Measurements from ENCODE around the gene PCP2. TPM values are rescaled to one million over a fixed set of nuclear protein-coding genes. Genes with fewer than 3 reads are reported as not detected.
A peak's percentile ranks its signal among the peaks of the same experiment; 100 is the strongest.

The PCP2 gene
- total and polyA plus RNA-seq, 2 of the 13 experiments (the other 11 are each of a cell fraction or from before 2014, with no cell fraction given): 0.62 TPM; not detected in 1

GRCh38 chr19:7681340-7682174, 48.0 kb upstream of the PCP2 start (continued):
- TF ChIP-seq ZBTB40 (IDR thresholded peaks at IDR 0.05): no peak
- no peak for TF ChIP-seq ZBTB40 (CRISPR knock-in tag; IDR thresholded peaks at IDR 0.05)
- peak; percentile 56; the same call in 1 of the 2 replicates for TF ChIP-seq CHD2 (IDR thresholded peaks at IDR 0.05; ENCODE audit: low read depth, low read length)
- TF ChIP-seq ZNF639 (CRISPR knock-in tag; conservative IDR thresholded peaks at IDR 0.05): no peak
- peak; percentile 34; the same call in 1 of the 2 replicates for TF ChIP-seq ZFP82 (CRISPR knock-in tag; IDR thresholded peaks at IDR 0.05; ENCODE audit: borderline replicate concordance)
- TF ChIP-seq SOX6 (IDR thresholded peaks at IDR 0.05): no peak
- no peak for TF ChIP-seq SOX6 (CRISPR knock-in tag; IDR thresholded peaks at IDR 0.05)
- TF ChIP-seq GTF3A (CRISPR knock-in tag; conservative IDR thresholded peaks at IDR 0.05): no peak
- TF ChIP-seq ATF1 (CRISPR knock-in tag; IDR thresholded peaks at IDR 0.05): no peak
- TF ChIP-seq USF2 (IDR thresholded peaks at IDR 0.05; ENCODE audit: low read depth, low read length): no peak
- TF ChIP-seq USF2 (CRISPR knock-in tag; IDR thresholded peaks at IDR 0.05; ENCODE audit: borderline replicate concordance): no peak
